Measurements from ENCODE around the gene IRAK1.

The IRAK1 gene

GRCh38 chrX:154040307-154040756 lies 20.6 kb upstream of the IRAK1 start:
- DNase-seq, result no peak

GRCh38 chrX:154039577-154039976 lies 19.9 kb upstream of the IRAK1 start:
- no peak for DNase-seq

- DNase-seq, result no peak
These were observed 19.0 kb upstream of the IRAK1 start for GRCh38 chrX:154038656-154039055.

GRCh38 chrX:154037754-154038153 lies 18.1 kb upstream of the IRAK1 start:
- DNase-seq, result no peak

GRCh38 chrX:154036513-154036912 lies 16.8 kb upstream of the IRAK1 start:
- DNase-seq, result no peak

GRCh38 chrX:154033848-154034247 lies 14.1 kb upstream of the IRAK1 start:
- no peak for DNase-seq

GRCh38 chrX:154032653-154033052 lies 13.0 kb upstream of the IRAK1 start:
- DNase-seq, result no peak

GRCh38 chrX:154032160-154032559 lies 12.5 kb upstream of the IRAK1 start:
- DNase-seq, result no peak

- no peak for DNase-seq
These were observed 11.1 kb upstream of the IRAK1 start for GRCh38 chrX:154030715-154031305.

GRCh38 chrX:154030266-154030665 lies 10.6 kb upstream of the IRAK1 start:
- no peak for DNase-seq

GRCh38 chrX:154029439-154029838 lies 9.7 kb upstream of the IRAK1 start:
- DNase-seq, result no peak

GRCh38 chrX:154028502-154029184 lies 8.9 kb upstream of the IRAK1 start:
- DNase-seq, result no peak

GRCh38 chrX:154027986-154028385 lies 8.3 kb upstream of the IRAK1 start:
- DNase-seq, result no peak

- DNase-seq, result no peak
These were observed 7.3 kb upstream of the IRAK1 start for GRCh38 chrX:154027022-154027402.

- no peak for DNase-seq
These were observed 6.7 kb upstream of the IRAK1 start for GRCh38 chrX:154026136-154027021.

GRCh38 chrX:154025230-154025629 lies 5.5 kb upstream of the IRAK1 start:
- no peak for DNase-seq

GRCh38 chrX:154024271-154024670 lies 4.6 kb upstream of the IRAK1 start:
- no peak for DNase-seq

GRCh38 chrX:154023276-154024000 lies 3.7 kb upstream of the IRAK1 start:
- DNase-seq, result no peak

- no peak for DNase-seq
These were observed 2.4 kb upstream of the IRAK1 start for GRCh38 chrX:154022108-154022507.

GRCh38 chrX:154021131-154021611 lies 1.5 kb upstream of the IRAK1 start:
- no peak for DNase-seq

- DNase-seq, result no peak
These were observed 924 bp upstream of the IRAK1 start for GRCh38 chrX:154020536-154021115.

- DNase-seq, result no peak
These were observed 561 bp downstream of the IRAK1 start for GRCh38 chrX:154019061-154019621.

Data from activated gamma-delta T cell (primary cell).